Panc1 (cell line): Measurements from ENCODE around the gene CSMD2. TPM values are rescaled to one million over a fixed set of nuclear protein-coding genes. Genes with fewer than 3 reads are reported as not detected.

ENCODE experiments used
- ATAC-seq: fragments of 200-7000 bp; cut with Tn5 transposase; 2 replicates; pipeline ENCODE4 v1.9.1; 2020; ENCODE audit warnings: mild to moderate bottlenecking, moderate library complexity
- BruUV-seq: library from RNA; stranded (reverse); fragments of 400-500 nt; replicated peaks from 2 replicates; lab custom pipeline; 2021; lab: Mats Ljungman, UMichigan
- CTCF ChIA-PET: fragments of 300-600 bp; sonication (Branson Sonifier 250); formaldehyde crosslinking; loops from one replicate; lab custom pipeline; 2022; ENCODE audit warnings: antibody characterized with exemption; lab: Charles Lee
- POLR2A ChIA-PET: fragments of 300-600 bp; sonication (Branson Sonifier 250); formaldehyde crosslinking; loops from one replicate; lab custom pipeline; 2022; ENCODE audit warnings: antibody characterized with exemption; lab: Charles Lee
- DNase-seq: peaks from one replicate; pipeline ENCODE4 v3.0.0-alpha.2; 2010; ENCODE audit warnings: low read depth, low spot score
- H3K27ac ChIP-seq: 2 replicates; pipeline ENCODE4 v1.5.1; 2011; ENCODE audit warnings: mild to moderate bottlenecking, low read length, inconsistent platforms
- H3K27me3 ChIP-seq: fragments of 200-500 bp; sonication (Bioruptor generic); 2 replicates; pipeline ENCODE4 v1.6.0; 2014; ENCODE audit warnings: low read length, inconsistent platforms; ENCODE audit not compliant: control insufficient read depth, insufficient read depth
- H3K36me3 ChIP-seq: fragments of 200-500 bp; sonication (Bioruptor generic); 2 replicates; pipeline ENCODE4 v1.5.1; 2014; ENCODE audit warnings: inconsistent platforms, mild to moderate bottlenecking, low read length, moderate library complexity; ENCODE audit not compliant: control insufficient read depth, insufficient read depth
- H3K4me1 ChIP-seq: 2 replicates; pipeline ENCODE4 v1.5.1; 2011; ENCODE audit warnings: inconsistent platforms, mild to moderate bottlenecking, low read length, moderate library complexity; ENCODE audit not compliant: control insufficient read depth, insufficient read depth
- H3K4me3 ChIP-seq, 2 experiments: 2 replicates each; pipeline ENCODE4 v1.5.1; 2011 to 2012; ENCODE audit warnings: low read depth in 2 of 2, low read length in 2 of 2, mild to moderate bottlenecking in 2 of 2, inconsistent platforms in 1 of 2, moderate library complexity in 1 of 2
- H3K9me3 ChIP-seq: fragments of 200-500 bp; sonication (Bioruptor generic); 2 replicates; pipeline ENCODE4 v1.5.1; 2014; ENCODE audit warnings: low read depth, mild to moderate bottlenecking, inconsistent platforms, low read length, moderate library complexity; ENCODE audit not compliant: control insufficient read depth, insufficient read depth
- POLR2AphosphoS5 ChIP-seq: IDR thresholded peaks from 2 replicates; pipeline ENCODE4 v1.6.1; 2012; ENCODE audit warnings: mild to moderate bottlenecking, low read depth, low read length, moderate library complexity
- SIN3A ChIP-seq: IDR thresholded peaks from 2 replicates; pipeline ENCODE4 v1.6.1; 2012; ENCODE audit warnings: low read depth, mild to moderate bottlenecking, low read length, moderate library complexity, borderline replicate concordance; ENCODE audit not compliant: insufficient read depth
- TCF7L2 ChIP-seq: IDR thresholded peaks from 2 replicates; pipeline ENCODE4 v1.6.1; 2011; ENCODE audit warnings: mild to moderate bottlenecking, low read depth, low read length, inconsistent platforms
- in situ Hi-C: cut with HindIII; loops from 2 replicates; pipeline ENCODE4 v1.10.0; 2016; ENCODE audit warnings: low sequenced_read_pairs, low pct_unique_long_range_greater_than_20kb
- intact Hi-C: fragments of 100-400 bp; cut with micrococcal nuclease; formaldehyde crosslinking; loops from one replicate; pipeline ENCODE4 v1.10.0; 2022; ENCODE audit not compliant: unreplicated experiment
- total RNA-seq: library from RNA; stranded (reverse); gene quantifications from one replicate; pipeline ENCODE4 v1.2.1, GENCODE V29; 2021; ENCODE audit not compliant: unreplicated experiment
- TF ChIP-seq, protein P1 (sequence below), 2 experiments: IDR thresholded peaks; 2 replicates each; pipeline ENCODE4 v1.6.1; 2011 to 2012; ENCODE audit warnings: low read depth in 2 of 2, control low read depth in 1 of 2, low read length in 1 of 2, mild to moderate bottlenecking in 1 of 2, moderate library complexity in 1 of 2; ENCODE audit not compliant: insufficient read depth in 1 of 2
- TF ChIP-seq, protein P2 (sequence below): fragments of 450-650 bp; IDR thresholded peaks from 2 replicates; pipeline ENCODE4 v1.5.1; 2017; ENCODE audit warnings: mild to moderate bottlenecking

CSMD2 gene
- total RNA-seq, 1 experiment from 2014 or later = not detected

DNA sequence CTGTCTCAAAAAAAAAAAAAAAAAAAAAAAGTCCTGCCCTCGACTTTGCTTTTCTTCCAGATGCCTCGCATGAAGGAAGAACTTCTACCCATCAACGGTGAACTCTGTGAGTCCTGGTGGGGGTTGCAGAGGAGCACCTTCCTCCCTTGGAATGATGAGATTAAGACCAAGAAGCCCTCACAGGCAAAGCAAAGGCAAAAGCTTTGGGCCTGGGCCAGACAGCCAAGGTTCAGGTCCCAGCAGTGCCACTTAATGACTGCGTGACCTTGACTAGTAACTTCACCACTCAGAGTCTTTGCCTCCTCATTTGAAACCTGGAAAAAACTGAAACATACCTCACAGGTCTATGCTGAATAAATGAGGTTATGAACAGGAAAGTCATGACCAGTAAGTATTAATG is 637.1 kb downstream of the CSMD2 start:
- no peak overlapping the region for H3K27ac ChIP-seq
- BruUV-seq = no TSS peak
- no peak overlapping the region for H3K4me3 ChIP-seq
- intact Hi-C loops = no loop called here
- H3K9me3 ChIP-seq = no peaks in the 10 kb centered on the region
- in situ Hi-C loops = no loop called here
- no peaks in the 10 kb centered on the region for H3K36me3 ChIP-seq
- CTCF ChIA-PET = no interaction called here
- DNase-seq (no peak), ATAC-seq (no peak)
- peaks cover 23% of the 10 kb centered on the region for H3K27me3 ChIP-seq
- POLR2A ChIA-PET = no interaction called here
- no peak for TF ChIP-seq TCF7L2
- TF ChIP-seq, protein P1, sequence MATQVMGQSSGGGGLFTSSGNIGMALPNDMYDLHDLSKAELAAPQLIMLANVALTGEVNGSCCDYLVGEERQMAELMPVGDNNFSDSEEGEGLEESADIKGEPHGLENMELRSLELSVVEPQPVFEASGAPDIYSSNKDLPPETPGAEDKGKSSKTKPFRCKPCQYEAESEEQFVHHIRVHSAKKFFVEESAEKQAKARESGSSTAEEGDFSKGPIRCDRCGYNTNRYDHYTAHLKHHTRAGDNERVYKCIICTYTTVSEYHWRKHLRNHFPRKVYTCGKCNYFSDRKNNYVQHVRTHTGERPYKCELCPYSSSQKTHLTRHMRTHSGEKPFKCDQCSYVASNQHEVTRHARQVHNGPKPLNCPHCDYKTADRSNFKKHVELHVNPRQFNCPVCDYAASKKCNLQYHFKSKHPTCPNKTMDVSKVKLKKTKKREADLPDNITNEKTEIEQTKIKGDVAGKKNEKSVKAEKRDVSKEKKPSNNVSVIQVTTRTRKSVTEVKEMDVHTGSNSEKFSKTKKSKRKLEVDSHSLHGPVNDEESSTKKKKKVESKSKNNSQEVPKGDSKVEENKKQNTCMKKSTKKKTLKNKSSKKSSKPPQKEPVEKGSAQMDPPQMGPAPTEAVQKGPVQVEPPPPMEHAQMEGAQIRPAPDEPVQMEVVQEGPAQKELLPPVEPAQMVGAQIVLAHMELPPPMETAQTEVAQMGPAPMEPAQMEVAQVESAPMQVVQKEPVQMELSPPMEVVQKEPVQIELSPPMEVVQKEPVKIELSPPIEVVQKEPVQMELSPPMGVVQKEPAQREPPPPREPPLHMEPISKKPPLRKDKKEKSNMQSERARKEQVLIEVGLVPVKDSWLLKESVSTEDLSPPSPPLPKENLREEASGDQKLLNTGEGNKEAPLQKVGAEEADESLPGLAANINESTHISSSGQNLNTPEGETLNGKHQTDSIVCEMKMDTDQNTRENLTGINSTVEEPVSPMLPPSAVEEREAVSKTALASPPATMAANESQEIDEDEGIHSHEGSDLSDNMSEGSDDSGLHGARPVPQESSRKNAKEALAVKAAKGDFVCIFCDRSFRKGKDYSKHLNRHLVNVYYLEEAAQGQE (IDR thresholded peaks at IDR 0.05; ENCODE audit: insufficient read depth in 1 of 2, low read depth in 2 of 2, low read length in 1 of 2) = no peak
- TF ChIP-seq, protein P2, sequence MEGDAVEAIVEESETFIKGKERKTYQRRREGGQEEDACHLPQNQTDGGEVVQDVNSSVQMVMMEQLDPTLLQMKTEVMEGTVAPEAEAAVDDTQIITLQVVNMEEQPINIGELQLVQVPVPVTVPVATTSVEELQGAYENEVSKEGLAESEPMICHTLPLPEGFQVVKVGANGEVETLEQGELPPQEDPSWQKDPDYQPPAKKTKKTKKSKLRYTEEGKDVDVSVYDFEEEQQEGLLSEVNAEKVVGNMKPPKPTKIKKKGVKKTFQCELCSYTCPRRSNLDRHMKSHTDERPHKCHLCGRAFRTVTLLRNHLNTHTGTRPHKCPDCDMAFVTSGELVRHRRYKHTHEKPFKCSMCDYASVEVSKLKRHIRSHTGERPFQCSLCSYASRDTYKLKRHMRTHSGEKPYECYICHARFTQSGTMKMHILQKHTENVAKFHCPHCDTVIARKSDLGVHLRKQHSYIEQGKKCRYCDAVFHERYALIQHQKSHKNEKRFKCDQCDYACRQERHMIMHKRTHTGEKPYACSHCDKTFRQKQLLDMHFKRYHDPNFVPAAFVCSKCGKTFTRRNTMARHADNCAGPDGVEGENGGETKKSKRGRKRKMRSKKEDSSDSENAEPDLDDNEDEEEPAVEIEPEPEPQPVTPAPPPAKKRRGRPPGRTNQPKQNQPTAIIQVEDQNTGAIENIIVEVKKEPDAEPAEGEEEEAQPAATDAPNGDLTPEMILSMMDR = no peak
- no peak for TF ChIP-seq SIN3A
- TF ChIP-seq POLR2AphosphoS5 = no peak
- H3K4me1 ChIP-seq = no peaks in the 10 kb centered on the region

DNA sequence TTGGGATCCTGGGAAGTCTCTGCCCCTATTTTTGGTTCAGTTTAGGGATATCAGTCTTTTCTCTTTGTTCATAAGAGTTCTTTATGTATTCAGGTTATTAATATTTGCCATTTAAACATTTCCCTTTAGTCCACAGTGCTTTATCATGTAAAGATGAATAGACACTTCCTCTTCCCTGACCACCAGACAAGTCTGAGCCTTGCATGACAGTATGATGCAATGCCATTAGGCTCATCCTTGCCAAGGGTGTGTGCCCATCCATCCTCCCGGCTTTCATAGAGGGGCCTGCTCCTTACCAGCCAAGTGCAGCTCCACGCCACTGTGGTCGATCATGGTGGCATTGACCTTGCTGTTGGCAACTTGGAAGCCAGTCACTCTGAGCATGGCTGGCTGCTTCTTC is 640.4 kb downstream of the CSMD2 start:
- no peak for TF ChIP-seq POLR2AphosphoS5
- TF ChIP-seq TCF7L2 = no peak
- TF ChIP-seq, protein P1 (IDR thresholded peaks at IDR 0.05; ENCODE audit: insufficient read depth in 1 of 2, low read depth in 2 of 2, low read length in 1 of 2) = no peak
- TF ChIP-seq, protein P2 = no peak
- TF ChIP-seq SIN3A = no peak
- no TSS peak for BruUV-seq

More for the DNA sequence above, 640.4 kb downstream of the CSMD2 start:
- no peak for ATAC-seq
- no peak for DNase-seq
- POLR2A ChIA-PET = no interaction called here
- Histone ChIP-seq H3K27me3 (peaks cover 19% of the 10 kb centered on the region), H3K4me3 (no peak overlapping the region), H3K27ac (no peak overlapping the region), H3K36me3 (no peaks in the 10 kb centered on the region), H3K4me1 (no peaks in the 10 kb centered on the region), H3K9me3 (no peaks in the 10 kb centered on the region)
- intact Hi-C loops = no loop called here
- in situ Hi-C loops = no loop called here
- CTCF ChIA-PET = no interaction called here
